Stromal cell of bone marrow (primary cell): ENCODE results near the gene MLLT10.
"Not testable (repeated sequence)": the region's sequence is repeated elsewhere in the genome, so short reads cannot be mapped to it uniquely, and the experiment has no call there.

Source experiments
- DNase-seq: peaks from one replicate; pipeline ENCODE4 v3.0.0-alpha.2; 2012; ENCODE audit warnings: low read depth

MLLT10 gene

DNA sequence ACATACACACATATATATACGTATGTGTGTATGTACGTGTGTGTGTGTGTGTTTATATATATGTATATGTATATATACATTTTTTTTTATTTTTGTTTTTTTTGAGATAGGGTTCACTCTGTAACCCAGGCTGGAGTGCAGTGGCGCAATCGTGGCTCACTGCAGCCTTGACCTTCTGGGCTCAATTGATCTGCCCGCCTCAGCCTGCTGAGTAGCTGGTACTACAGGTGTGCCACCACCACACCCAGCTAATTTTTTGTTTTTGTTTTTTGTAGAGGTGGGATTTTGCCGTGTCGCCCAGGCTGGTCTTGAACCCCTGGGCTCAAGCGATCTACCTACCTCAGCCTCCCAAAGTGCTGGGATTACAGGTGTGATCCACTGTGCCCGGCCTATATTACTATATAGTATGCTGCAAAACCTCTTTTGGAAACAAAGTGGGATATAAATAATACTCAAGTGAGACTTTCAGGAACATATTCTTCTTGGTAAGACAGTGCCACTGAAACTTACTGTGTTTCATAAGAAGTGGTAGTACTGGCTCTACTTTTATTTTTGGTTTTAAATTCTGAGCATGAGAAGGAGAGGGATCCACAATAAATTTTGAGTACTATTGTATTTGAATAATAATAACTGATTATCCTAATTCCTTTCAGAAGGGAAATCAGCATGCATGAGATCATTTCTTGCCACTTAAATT, 51.0 kb downstream of the MLLT10 start:
- no peak for DNase-seq

DNA sequence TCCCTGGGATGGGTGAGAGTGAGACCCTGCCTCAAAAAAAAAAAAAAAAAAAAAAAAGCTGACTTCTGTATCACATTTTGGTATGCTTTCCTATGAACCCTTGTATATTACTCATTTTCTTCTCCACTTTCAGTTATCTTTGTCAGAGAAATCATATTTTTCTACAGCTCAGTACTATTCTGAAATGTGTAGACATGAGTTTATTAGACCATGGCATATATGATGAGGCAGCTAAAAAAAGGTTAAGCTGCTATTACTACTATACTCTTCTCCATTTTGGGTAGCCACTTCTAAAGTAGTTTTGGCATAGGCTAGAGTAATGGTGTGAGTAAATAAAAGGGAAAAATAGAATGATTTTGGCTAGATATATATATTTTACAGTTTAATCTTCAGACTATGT, 53.4 kb downstream of the MLLT10 start:
- DNase-seq, result no peak

DNA sequence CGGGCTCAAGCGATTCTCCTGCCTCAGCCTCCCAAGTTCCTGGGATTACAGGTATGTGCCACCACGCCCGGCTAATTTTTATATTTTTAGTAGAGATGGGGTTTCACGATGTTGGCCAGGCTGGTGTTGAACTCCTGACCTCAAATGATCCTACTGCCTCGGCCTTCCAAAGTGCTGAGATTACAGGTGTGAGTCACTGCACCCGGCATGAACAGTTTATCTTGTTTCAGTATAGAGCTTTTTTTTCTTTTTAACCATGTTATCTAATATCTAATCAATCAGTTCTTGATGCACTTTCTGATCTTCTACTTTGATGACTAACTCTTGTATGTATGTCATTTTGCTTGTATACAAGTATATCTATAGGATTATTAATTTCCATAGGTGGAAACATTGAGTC, 54.1 kb downstream of the MLLT10 start:
- DNase-seq, result not testable (repeated sequence)

DNA sequence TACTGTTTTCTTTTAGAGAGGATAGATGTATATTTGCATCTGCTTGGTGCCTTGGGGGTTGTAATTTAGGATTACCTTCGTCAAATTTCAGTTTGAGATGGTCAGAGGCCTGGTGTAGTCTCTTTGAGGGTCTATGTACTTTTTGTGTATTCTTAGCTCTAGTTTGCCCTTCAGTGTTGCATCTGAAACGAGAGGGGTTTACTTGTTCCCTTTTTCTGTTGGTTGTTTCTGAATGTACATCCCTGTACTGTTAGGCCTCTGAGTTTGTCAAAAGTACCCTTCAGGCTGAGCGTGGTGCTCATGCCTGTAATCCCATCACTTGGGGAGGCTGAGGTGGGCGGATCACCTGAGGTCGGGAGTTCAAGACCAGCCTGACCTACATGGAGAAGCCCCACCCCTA, 60.0 kb downstream of the MLLT10 start:
- no peak for DNase-seq

DNA sequence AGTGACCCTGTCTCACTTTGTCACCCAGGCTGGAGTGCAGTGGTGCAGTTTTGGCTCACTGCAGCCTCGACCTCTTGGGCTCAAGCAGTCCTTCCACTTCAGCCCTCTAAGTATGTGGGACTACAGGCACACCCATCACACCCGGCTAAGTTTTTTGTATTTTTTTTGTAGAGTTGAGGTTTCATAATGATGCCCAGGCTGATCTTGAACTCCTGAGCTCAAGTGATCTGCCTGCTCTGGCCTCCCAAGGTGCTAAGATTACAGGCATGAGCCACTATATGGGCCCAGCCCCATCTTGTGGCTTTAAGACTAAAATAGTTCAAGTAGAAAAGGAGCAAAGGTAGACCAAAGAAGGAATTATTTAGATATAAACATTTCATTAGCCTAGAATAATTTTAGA, 65.5 kb downstream of the MLLT10 start:
- no peak for DNase-seq

DNA sequence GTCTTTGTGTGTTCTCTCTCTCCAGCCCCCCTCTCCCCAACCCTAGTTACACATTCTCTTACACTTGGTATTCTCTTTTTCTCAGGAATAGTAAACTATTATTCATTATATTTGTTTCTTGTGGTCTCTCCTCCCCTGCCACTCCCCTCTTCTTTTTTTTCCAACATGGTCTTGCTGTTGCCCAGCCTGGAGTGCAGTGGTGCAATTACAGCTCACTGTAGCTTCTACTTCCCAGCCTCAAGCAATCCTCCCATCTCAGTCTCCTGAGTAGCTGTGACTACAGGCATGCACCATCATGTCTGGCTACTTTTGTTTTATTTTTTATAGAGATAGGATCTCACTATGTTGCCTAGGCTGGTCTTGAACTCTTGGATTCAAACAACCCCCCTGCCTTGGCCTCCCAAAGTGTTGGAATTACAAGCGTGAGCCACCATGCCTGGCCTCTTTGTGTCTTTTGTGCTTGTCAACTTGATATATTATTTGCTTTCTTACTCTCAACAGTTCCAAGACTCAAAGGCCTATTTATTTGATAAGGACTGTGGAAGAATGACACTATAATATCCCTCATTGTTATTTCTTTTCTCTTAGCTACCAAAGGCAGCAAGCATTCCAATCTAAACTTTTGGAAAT, 66.9 kb downstream of the MLLT10 start:
- no peak for DNase-seq

DNA sequence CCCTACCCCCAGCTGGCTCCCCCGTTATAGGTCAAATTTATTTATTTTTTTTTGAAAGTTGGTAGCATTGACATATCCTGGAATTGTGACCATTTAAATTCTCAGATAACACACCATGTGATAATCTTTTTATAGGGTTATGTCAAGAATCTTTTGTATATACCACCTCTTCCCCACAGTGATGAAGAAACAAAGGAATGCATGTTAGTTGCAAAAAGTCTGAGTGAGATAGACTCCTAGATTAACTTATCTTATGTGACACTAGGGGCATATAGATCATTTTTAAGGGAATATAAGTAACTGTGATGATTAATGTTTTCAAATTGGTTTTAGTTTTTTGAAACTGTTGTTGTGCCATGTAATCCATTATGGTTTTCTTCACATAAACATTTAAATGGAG, 68.3 kb downstream of the MLLT10 start:
- DNase-seq, result no peak

DNA sequence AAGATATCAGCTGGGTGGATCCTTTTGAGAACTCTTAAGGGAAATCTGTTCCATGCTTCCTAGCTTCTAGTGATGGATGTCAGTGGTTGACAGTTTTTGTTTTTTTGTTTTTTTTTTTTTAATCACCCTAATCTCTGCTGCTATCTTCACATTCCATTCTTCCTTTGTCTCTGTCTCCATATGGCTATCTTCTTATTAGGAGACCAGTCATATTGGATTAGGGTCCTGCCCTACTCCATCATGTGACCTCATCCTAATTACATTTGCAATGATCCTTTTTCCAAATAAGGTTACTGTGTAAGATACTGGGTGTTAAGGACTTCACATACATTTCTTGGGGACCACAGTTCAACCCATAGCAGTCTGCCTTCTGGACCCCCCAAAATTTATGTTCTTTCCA, 69.7 kb downstream of the MLLT10 start:
- no peak for DNase-seq

DNA sequence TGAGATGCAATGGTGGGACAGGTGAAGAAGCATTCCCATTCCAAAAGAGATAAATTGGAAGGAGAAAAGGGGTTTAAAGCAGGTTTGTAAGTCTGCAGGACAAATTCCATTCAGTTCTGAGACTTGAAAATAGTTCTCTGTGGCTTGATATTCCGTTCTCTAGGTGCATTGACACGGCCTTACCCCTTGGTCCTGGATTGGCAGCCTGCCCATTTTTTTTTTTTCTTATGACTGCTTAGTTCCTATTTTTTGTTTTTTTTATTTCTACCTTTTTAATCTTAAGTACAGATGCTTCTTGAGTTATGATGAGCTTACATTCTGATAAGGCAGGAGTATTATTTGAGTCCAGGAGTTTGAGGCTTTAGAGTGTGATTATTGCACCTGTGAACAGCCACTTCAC, 70.6 kb downstream of the MLLT10 start:
- DNase-seq, result no peak

DNA sequence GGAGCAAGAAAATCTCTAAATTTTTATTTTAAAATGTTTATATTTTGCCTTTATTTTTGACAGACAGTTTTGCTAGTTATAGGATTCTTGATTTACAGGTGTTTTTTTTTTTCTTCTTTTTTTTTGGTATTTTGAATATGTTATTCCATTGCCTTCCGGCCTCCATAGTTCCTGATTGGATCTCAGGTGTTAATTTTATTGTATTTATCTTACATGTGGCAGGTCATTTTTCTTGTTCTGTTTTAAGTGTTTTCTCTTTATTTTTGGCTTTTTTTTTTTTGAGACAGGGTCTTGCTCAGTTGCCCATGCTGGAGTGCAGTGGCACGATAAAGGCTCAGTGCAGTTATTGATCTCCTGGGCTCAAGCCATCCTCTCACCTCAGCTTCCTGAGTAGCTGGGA, 73.9 kb downstream of the MLLT10 start:
- DNase-seq, result no peak

DNA sequence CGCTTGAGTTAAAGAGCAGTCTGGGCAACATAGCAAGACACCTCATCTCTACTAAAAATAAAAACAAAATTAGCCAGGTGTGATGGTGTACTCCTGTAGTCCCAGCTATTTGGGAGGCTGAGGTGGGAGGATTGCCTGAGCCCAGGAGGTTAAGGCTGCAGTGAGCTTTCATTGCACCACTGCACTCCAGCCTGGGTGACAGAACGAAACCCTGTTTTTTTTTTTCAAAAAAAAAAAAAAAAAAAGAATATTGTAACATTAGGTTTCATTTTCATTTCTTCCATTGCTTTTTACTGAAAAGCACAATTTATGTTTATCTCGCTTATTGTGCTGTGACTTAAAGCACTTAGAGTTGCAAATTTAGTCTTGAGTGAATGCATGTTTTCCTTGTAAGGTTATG, 80.0 kb downstream of the MLLT10 start:
- DNase-seq, result no peak

DNA sequence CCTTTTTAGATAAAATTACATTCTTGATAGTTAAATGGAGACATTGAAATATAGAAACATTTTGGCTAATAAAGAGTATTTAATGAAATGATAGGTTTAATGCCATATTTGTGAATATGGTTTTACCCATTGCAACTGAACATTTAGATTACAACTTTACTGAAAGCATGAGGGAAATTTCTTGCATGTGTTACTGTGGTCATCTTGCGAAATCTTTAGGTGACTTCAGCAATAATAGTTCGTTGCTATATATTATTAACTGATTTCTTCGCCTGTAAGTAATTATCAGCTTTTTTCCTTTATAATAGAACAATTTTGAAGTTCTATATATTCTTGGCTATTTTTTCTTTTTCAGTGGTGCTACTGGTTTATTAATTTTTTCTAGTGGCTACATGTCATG, 83.2 kb downstream of the MLLT10 start:
- no peak for DNase-seq

DNA sequence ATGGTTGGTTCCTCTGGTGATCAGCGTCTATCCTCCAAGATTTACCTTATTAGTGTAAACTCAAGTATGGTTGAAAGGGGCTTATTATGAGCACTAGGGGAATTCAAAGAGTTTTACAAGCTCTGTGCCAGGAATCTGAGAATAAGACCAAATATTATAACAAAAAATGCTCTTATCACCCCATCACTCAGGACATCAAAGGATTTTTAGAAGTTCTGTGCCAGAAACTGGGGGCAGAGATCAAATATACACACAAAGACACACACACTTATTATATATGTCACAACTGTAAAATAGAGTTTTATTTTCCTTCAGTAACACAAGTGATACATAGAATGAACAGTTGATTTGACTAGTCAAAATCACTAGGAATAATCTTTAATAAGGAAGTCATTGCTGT, 89.3 kb downstream of the MLLT10 start:
- DNase-seq, result no peak

DNA sequence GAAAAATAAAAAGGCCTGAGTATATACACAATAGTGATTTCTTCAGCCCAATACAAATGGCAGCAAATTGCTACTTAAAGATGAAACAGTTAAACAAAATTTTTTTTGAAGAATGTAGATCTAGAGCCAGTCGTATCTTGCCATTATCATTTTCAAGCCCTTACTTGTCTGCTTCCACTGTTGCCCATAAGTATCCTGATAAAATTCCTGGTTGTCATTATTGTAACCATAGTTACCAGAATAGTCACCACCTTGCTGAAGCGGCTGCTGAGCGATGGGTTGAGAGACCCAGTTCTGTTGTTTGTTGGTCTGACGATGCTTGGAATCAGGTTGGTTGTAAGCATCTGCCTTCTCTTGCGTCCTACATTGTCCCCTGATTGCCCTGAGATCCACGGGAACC, 90.4 kb downstream of the MLLT10 start:
- not testable (repeated sequence) for DNase-seq

DNA sequence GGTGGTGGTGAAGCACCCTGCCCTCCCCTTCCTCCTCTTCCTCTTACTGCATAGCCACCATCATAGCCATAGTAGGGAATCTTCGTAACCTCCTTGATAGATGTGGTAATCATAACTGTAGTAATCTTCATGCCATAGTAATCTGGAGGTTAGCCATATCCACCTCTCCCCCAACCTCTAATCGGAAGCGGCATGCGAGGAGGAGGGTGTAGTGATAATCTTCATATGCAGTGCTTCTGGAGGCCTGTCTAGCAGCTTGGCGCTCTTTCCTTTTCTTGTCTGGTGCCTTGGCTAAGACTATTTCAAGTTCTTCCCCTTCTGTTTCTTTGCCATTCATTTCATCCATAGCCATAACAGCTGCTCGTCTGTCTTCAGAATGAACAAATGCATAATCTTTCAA, 90.9 kb downstream of the MLLT10 start:
- no peak for DNase-seq

DNA sequence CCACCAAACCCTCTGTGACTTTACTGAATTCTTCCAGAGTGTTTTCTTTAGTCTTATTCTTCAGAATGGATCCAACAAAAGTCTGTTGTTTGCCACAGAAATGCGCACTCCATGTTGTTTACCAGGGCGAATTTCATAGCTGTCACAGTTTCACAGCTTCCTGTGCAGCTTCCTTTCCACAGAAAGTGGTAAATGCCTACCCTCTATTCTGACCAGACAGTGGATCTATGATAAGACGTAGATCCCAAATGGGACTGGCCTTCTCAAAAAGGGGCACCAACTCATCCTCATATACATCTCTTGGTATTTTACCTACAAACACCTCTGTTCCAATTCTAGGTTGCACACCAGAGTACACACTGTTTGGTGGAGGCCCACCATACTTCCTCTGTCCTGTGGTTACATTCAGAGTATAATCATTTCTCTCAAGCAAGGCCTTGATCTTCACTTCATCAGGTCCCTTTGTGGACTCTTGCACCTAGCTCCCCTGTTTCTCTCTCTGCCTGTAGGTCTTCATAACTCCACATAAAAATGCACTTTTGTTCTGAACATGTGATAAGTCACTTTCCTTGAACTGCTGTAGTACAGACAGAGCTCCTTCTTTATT, 91.7 kb downstream of the MLLT10 start:
- DNase-seq, result no peak

DNA sequence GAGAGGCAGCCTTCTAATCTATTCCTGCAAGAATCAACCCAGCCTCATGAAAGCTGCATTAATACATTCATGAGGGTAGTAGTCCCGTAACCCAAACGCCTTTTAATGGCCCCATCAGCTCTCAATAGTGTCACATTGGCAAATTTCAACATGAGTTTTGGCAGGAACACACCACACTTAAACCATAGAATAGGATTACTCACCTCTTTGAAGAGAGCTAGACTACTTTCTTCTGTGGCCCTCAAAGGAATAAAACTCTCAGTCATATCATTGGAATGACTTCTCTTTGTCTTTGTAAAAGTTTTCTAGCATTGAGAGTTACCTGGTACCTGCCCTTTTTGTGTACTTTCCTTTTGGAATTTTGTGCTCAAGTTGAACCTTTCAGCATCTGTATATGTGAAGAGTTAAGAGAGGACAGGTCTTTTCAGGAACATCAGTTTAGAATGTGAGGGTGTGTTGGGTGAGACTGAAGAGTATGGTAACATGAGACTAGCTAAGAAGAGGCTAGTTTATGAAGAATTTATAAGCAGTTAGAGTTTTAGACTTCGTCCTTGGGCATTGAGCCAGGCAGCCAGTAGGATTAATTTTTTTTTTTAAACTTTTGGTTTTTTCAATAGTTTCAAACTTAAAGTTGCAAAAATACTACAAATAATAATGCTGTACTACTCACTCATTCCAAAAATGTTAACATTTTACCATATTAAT, 92.6 kb downstream of the MLLT10 start:
- peak; percentile 31 for DNase-seq

DNA sequence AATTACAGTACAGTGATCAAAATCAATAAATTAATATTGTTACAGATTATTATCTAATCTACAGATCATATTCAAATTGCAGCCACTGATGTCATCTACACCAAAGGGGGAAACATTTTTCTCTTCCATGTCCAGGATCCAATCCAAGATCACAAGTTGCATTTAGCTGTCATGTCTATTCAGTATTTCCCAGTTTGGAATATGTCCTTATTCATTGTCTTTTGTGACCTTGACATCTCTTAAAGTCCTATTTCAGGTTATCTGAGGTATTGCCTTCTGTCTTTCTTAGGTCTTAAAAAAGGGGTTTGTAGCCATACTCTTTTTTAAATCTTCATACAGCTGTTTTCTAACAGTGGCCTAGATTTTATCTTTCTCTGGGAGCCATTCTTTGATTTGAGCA, 93.3 kb downstream of the MLLT10 start:
- no peak for DNase-seq

DNA sequence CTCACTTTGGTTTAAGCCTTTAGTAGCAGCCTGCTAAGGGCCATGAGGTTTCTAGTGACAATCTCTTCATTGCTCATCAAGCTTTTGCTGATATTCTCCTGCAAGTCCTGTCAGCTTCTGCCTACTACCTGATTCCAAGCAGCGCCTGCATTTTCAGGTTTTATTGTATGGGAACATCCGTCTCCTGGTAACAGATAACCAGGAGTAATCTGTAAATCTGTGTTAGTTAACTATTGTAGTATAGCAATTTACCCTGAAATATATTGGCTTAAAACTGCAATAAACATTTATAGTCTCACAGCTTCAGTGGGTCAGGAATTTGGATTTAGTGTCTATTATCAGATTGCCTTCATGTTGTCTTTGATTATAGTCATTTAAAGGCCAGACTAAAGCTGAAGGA, 94.0 kb downstream of the MLLT10 start:
- no peak for DNase-seq

DNA sequence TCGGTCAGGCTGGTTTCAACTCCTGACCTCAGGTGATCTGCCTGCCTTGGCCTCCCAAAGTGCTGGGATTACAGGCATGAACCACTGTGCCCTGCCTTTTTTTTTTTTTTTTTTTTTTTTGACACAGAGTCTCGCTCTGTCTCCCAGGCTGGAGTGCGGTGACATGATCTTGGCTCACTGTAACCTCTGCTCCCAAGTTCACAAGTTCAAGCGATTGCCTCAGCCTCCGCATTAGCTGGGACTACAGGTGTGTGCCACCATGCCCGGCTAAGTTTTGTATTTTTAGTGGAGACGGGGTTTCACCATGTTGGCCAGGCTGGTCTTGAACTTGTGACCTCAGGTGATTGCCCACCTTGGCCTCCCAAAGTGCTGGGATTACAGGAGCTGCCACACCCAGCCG, 94.6 kb downstream of the MLLT10 start:
- not testable (repeated sequence) for DNase-seq

DNA sequence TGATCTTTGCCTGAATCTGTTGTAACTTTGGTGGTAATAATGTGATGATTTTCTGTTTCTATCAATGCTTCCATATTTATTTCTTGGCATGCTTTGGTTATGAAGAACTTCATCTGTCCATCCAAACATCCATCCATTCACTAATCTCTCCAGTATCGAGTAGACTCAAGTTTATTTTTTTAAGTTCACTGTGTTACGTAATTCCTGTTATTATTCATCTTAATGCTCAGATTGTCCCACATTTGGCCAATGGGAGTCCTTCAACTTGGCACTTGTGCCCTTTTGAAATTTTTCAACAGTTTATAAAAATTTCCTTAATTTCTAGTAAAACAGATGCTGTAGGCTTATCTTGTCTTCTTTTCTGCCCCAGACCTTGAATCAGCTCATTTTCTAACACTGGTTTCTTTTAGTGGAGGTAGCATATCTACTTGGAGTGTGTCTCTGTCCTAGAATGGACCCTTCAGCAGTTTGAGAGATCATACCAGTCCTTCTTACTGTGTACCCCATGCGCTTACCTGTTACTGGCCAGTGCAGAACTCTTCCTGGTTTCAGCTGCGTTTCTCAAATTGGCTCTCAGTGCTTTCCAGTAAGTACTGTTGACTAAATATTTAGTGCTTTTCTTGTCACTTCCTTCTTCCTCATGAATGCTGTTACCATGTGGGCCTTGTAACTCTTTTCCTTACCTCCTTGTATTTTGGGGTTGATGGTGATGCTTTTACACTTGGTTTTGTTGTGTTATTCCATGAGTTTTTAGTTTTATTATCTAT, 100.8 kb downstream of the MLLT10 start:
- peak; percentile 5 for DNase-seq

DNA sequence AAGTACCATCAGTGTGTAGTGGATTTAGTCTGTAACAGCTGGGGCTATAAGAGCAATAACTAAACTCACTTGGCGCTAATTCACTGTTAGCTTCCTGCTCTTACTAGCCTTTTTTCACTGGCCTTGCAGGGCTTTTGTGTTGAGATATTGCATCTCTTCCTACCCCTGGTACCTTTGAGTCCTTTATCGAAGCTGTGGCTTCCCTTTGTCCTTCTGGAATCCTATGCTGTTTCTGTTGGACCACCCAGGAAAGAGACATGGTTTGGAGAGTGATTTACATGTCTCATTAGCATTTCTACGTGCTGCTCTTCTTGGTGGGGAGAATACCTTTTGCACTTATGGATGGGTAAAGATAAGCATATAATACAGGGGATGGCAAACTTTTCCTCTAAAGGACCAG, 103.8 kb downstream of the MLLT10 start:
- no peak for DNase-seq
